Small intestine (tissue), 7 donors: ENCODE data around the gene MYEOV. TPM values are rescaled to one million over a fixed set of nuclear protein-coding genes. Genes with fewer than 3 reads are reported as not detected.

Experiments
- DNase-seq, 2 donors: peaks; one replicate each; pipeline versions ENCODE4 v3.0.0 to v3.0.0-alpha.2; 2013
- FAIRE-seq: peaks from 2 replicates; lab custom pipeline; 2012; peaks lifted over from hg19 to GRCh38; lab: Jason Lieb, UNC
- H3K27ac ChIP-seq, 3 donors: one replicate each; pipeline ENCODE4 v1.5.1; 2013; ENCODE audit warnings: low read length in 2 of 3, mild to moderate bottlenecking in 2 of 3, control low read depth in 1 of 3, inconsistent platforms in 1 of 3, low read depth in 1 of 3, moderate library complexity in 1 of 3
- H3K27me3 ChIP-seq, 3 donors: one replicate each; pipeline ENCODE4 v1.6.1; 2013; ENCODE audit warnings: low read length in 3 of 3, inconsistent platforms in 1 of 3; ENCODE audit not compliant: control insufficient read depth in 3 of 3, insufficient read depth in 3 of 3
- H3K36me3 ChIP-seq, 3 donors: one replicate each; pipeline ENCODE4 v1.6.1; 2013; ENCODE audit warnings: low read length in 3 of 3, inconsistent platforms in 1 of 3, low read depth in 1 of 3, mild to moderate bottlenecking in 1 of 3, moderate library complexity in 1 of 3; ENCODE audit not compliant: control insufficient read depth in 3 of 3, insufficient read depth in 2 of 3
- H3K4me1 ChIP-seq, 3 donors: one replicate each; pipeline ENCODE4 v1.6.1; 2013; ENCODE audit warnings: low read length in 2 of 3, inconsistent platforms in 1 of 3, low read depth in 1 of 3, mild to moderate bottlenecking in 1 of 3, moderate library complexity in 1 of 3; ENCODE audit not compliant: control insufficient read depth in 3 of 3, insufficient read depth in 2 of 3
- H3K4me3 ChIP-seq, 3 donors: one replicate each; pipeline ENCODE4 v1.5.1; 2013; ENCODE audit warnings: low read length in 3 of 3, control low read depth in 1 of 3, inconsistent platforms in 1 of 3, low read depth in 1 of 3, mild to moderate bottlenecking in 1 of 3, moderate library complexity in 1 of 3
- H3K9me3 ChIP-seq, 2 donors: one replicate each; pipeline ENCODE4 v1.6.1; 2013; ENCODE audit warnings: low read depth in 1 of 2, low read length in 1 of 2; ENCODE audit not compliant: control insufficient read depth in 2 of 2, insufficient read depth in 1 of 2
- WGBS, 3 donors: extraction: QIAGEN DNeasy Blood & Tissue Kit; methylation state at CpG; one replicate each; pipeline ENCODE4 v1.1.7; 2013; 5-methylcytosine and 5-hydroxymethylcytosine counted together
- polyA plus RNA-seq, 4 donors: library from polyadenylated mRNA; stranded (reverse) in 3 of 4; unstranded in 1 of 4; fragments of 200-250 nt in 3 of 4; fragments of 120-200 nt in 1 of 4; gene quantifications; one replicate each; pipeline versions ENCODE4 v1.2.1 to v1.2.3, GENCODE V29; 2013
- donor health status: healthy with polysubstance abuse.
- donor health status: control.
- donor health status: control.
- donor health status: Bipolar disorder and iron deficiency.
- donor health status: healthy.

Gene MYEOV
- polyA plus RNA-seq, 4 donors = 0.12 to 3.6 (median 1.6) TPM

GRCh38 chr11:69305885-69306540 is 12.1 kb downstream of the MYEOV start:
- Histone ChIP-seq H3K4me1 (peaks cover 0 to 8% (median 7%) of the 10 kb centered on the region in 3 donors), H3K4me3 (no peak overlapping the region), H3K9me3 (no peaks in the 10 kb centered on the region), H3K27ac (no peak overlapping the region), H3K27me3 (no peaks in the 10 kb centered on the region), H3K36me3 (no peaks in the 10 kb centered on the region)
- FAIRE-seq (no peak), DNase-seq (no peak)
- 41 to 71% (median 49%) methylated on average over 11 of the region's 11 CpGs for WGBS, 3 donors

GRCh38 chr11:69306821-69307220 is 12.9 kb downstream of the MYEOV start:
- no peak overlapping the region for H3K27ac ChIP-seq
- FAIRE-seq (no peak), DNase-seq (no peak)
- no peaks in the 10 kb centered on the region for H3K9me3 ChIP-seq
- WGBS, 3 donors = 91 to 96% (median 93%) methylated on average over 5 of the region's 5 CpGs
- peaks cover 0 to 7% (median 3%) of the 10 kb centered on the region in 3 donors for H3K4me1 ChIP-seq
- no peaks in the 10 kb centered on the region for H3K36me3 ChIP-seq
- no peak overlapping the region for H3K4me3 ChIP-seq
- H3K27me3 ChIP-seq = no peaks in the 10 kb centered on the region

GRCh38 chr11:69307421-69307820 is 13.5 kb downstream of the MYEOV start:
- H3K4me1 ChIP-seq = peaks cover 0 to 6% (median 0%) of the 10 kb centered on the region in 3 donors
- no peaks in the 10 kb centered on the region for H3K9me3 ChIP-seq
- 82 to 88% (median 82%) methylated on average over 6 of the region's 6 CpGs for whole genome bisulfite sequencing, 3 donors
- H3K4me3 ChIP-seq = no peak overlapping the region
- FAIRE-seq (no peak), DNase-seq (no peak)
- H3K27me3 ChIP-seq = no peaks in the 10 kb centered on the region
- H3K27ac ChIP-seq = no peak overlapping the region
- no peaks in the 10 kb centered on the region for H3K36me3 ChIP-seq

DNA sequence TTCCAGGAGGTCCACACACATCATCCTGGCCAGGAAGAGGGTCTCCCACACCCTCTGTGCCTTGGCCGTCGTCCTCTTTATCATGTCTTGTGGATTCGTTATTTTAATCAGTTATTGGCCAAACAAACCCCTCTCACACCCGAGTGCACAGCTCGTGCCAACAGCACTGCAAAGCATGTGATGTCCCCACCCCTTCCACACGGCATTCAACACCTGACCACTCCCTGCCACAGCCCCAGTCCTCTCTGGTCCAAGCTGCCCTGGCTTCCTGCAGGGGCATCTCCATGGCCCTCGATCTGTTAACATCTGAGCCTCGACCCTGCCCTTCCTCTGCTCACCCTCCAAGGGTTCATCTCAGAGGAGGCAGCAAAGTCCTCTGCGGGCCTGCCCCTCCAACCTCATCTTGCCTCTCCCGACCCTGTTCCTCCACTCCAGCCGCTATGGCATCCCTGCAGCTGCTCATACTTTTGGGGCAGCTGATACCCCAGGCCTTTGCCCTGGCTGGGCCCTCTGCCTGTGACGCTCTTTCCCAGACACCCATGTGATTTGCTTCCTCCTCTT is 14.0 kb downstream of the MYEOV start:
- H3K4me1 ChIP-seq = peaks cover 0 to 6% (median 0%) of the 10 kb centered on the region in 3 donors
- WGBS, 3 donors = 44 to 67% (median 46%) methylated on average over 12 of the region's 12 CpGs
- FAIRE-seq (no peak), DNase-seq (no peak)
- no peaks in the 10 kb centered on the region for H3K9me3 ChIP-seq
- H3K27ac ChIP-seq = no peak overlapping the region
- H3K36me3 ChIP-seq = no peaks in the 10 kb centered on the region
- H3K4me3 ChIP-seq = no peak overlapping the region
- no peaks in the 10 kb centered on the region for H3K27me3 ChIP-seq

- no peak overlapping the region for H3K4me3 ChIP-seq
- DNase-seq = no peak
- no peaks in the 10 kb centered on the region for H3K27me3 ChIP-seq
- no peak for FAIRE-seq
- H3K36me3 ChIP-seq = no peaks in the 10 kb centered on the region
- H3K9me3 ChIP-seq = no peaks in the 10 kb centered on the region
- WGBS, 3 donors = 91 to 96% (median 93%) methylated on average over 9 of the region's 9 CpGs
- H3K4me1 ChIP-seq = peaks cover 0 to 6% (median 0%) of the 10 kb centered on the region in 3 donors
- no peak overlapping the region for H3K27ac ChIP-seq
Observed at GRCh38 chr11:69308491-69308911, 14.5 kb downstream of the MYEOV start.

DNA sequence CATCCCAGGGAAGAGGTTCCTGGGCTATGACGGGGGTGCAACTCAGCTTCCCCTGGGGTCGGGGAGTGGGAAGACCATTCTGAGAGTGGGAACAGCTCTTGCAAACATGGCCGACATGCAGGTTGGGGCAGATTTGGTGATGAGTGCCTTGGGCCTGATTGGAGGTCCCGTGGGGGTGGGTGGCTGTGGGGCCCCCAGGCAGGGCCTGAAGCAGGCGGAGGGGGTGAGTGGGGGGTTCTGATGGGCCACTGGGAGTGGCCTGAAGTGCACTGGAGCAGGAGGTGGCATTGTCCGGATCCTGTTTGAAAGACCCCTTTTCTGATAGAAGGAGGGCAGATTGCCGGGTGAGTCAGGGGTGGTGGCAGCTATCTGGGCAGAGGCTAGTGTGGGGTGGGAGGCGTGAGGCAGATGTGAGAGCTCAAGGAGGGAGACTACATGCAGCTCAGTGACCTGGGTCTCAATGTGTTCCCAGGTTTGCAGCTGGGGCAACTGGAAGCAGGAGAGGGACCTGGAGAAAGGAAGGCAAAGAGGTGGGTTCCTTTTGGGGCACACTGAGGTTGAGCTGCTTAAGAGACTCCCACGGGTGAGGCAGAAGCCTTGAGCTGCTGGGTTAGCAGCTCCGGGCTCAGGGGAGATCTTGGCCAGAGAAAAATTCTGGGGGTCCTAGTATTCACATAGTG is 15.1 kb downstream of the MYEOV start:
- Histone ChIP-seq H3K4me1 (peaks cover 0 to 6% (median 0%) of the 10 kb centered on the region in 3 donors), H3K4me3 (no peak overlapping the region), H3K9me3 (no peaks in the 10 kb centered on the region), H3K36me3 (no peaks in the 10 kb centered on the region), H3K27me3 (no peaks in the 10 kb centered on the region), H3K27ac (no peak overlapping the region)
- FAIRE-seq (no peak), DNase-seq (no peak)
- 87 to 94% (median 92%) methylated on average over 10 of the region's 10 CpGs for WGBS, 3 donors

DNA sequence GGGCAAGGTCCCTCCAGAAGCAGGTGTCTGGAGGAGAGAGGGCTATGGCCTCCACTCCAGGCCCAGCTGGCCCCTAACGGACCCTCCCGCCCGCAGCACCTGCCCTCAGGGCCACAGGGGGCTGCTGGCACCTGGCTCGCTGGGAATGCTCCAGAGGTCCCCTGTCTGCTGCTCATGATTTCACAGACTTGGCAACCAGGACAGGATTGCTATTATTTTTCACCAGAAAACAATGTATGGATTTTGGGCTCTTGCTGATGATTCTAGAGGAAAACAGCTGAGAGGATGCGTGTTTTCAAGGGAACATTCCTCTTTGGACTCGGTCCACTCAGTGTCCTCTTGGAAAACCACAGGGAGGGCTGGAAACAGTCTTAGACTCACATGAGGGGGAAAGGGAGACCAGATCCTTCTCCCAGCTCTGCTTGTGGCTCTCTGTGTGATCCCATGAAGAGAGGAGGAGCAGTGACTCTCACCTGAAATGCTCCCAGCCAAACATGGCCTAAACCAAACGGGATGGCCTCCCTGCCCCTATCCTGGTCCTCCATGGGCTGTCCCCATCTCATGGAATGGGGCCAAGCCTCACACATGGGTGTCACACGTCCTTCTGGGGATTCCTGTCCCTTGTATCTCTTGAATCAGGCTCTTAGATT is 15.8 kb downstream of the MYEOV start:
- no peak for FAIRE-seq
- no peak for DNase-seq
- Histone ChIP-seq H3K4me1 (peaks cover 0 to 6% (median 0%) of the 10 kb centered on the region in 3 donors), H3K36me3 (no peaks in the 10 kb centered on the region), H3K27me3 (peaks cover 0 to 3% (median 0%) of the 10 kb centered on the region in 3 donors), H3K9me3 (no peaks in the 10 kb centered on the region), H3K27ac (no peak overlapping the region), H3K4me3 (no peak overlapping the region)
- WGBS, 3 donors = 72 to 79% (median 73%) methylated on average over 8 of the region's 8 CpGs

GRCh38 chr11:69310351-69310750 is 16.4 kb downstream of the MYEOV start:
- Histone ChIP-seq H3K4me1 (peaks cover 0 to 6% (median 0%) of the 10 kb centered on the region in 3 donors), H3K4me3 (no peak overlapping the region), H3K36me3 (no peaks in the 10 kb centered on the region), H3K9me3 (no peaks in the 10 kb centered on the region), H3K27ac (no peak overlapping the region), H3K27me3 (peaks cover 0 to 3% (median 0%) of the 10 kb centered on the region in 3 donors)
- DNase-seq = no peak
- no peak for FAIRE-seq
- WGBS, 3 donors = 88 to 92% (median 89%) methylated on average over 13 of the region's 13 CpGs
